ENCODE measurements around the gene AGAP3.
A peak's percentile ranks its signal among the peaks of the same experiment; 100 is the strongest.

The AGAP3 gene

DNA sequence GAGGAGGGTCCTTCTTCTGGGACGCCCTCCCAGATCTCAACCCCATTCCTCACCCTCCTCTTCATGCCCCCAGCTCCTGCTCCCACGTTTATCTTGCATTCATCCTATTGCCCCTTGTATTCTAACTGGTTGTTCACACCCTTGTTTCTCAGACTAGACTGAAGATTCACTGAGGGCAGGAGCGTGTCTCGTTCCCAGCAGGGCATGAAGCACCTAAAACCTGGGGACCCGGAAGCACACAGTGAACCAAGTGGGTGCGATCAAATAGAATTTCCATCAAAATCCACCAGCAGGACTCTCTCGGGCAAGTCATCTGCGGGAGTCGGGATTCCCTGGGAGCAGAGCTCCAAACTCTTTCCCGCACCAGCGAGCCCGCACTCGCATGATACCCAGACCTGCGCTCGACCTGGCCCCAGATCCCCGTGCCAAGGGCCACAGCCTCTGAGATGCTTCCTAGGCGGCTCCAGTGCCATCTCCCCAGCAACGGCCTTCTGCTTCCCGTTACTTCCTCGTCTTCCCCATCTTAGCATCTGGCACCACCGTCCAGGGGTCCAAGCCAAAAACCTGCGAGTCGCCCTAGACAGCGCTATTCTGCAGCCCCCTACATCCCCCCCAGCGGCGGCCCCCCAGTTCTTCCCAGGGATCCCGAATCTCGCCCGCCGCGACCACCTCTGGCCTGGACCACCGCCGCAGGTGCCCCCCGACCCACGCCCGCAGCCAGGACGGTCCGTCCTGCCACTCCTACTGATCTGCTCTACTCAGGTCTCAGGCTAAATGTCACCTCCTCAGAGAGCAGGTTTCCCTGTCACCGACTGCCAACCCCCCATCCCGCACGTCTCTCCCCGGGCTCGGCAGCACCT lies 87.3 kb downstream of the AGAP3 start:
- H3K4me3 ChIP-seq (ENCODE audit: severe bottlenecking) = no peak overlapping the region
- ATAC-seq (ENCODE audit: low read depth) (no peak), DNase-seq (ENCODE audit: low spot score) (no peak)
- peaks cover 34% of the 10 kb centered on the region for H3K27me3 ChIP-seq (ENCODE audit: insufficient read depth, poor library complexity, severe bottlenecking)
- H3K4me1 ChIP-seq (ENCODE audit: insufficient read depth, poor library complexity, severe bottlenecking) = no peaks in the 10 kb centered on the region
- H3K27ac ChIP-seq (ENCODE audit: poor library complexity, severe bottlenecking) = no peak overlapping the region
- TF ChIP-seq, protein P1, sequence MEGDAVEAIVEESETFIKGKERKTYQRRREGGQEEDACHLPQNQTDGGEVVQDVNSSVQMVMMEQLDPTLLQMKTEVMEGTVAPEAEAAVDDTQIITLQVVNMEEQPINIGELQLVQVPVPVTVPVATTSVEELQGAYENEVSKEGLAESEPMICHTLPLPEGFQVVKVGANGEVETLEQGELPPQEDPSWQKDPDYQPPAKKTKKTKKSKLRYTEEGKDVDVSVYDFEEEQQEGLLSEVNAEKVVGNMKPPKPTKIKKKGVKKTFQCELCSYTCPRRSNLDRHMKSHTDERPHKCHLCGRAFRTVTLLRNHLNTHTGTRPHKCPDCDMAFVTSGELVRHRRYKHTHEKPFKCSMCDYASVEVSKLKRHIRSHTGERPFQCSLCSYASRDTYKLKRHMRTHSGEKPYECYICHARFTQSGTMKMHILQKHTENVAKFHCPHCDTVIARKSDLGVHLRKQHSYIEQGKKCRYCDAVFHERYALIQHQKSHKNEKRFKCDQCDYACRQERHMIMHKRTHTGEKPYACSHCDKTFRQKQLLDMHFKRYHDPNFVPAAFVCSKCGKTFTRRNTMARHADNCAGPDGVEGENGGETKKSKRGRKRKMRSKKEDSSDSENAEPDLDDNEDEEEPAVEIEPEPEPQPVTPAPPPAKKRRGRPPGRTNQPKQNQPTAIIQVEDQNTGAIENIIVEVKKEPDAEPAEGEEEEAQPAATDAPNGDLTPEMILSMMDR (IDR thresholded peaks at IDR 0.05; ENCODE audit: poor library complexity, severe bottlenecking) = no peak
- H3K36me3 ChIP-seq (ENCODE audit: low read depth) = no peaks in the 10 kb centered on the region
- no peaks in the 10 kb centered on the region for H3K9me3 ChIP-seq (ENCODE audit: severe bottlenecking)

DNA sequence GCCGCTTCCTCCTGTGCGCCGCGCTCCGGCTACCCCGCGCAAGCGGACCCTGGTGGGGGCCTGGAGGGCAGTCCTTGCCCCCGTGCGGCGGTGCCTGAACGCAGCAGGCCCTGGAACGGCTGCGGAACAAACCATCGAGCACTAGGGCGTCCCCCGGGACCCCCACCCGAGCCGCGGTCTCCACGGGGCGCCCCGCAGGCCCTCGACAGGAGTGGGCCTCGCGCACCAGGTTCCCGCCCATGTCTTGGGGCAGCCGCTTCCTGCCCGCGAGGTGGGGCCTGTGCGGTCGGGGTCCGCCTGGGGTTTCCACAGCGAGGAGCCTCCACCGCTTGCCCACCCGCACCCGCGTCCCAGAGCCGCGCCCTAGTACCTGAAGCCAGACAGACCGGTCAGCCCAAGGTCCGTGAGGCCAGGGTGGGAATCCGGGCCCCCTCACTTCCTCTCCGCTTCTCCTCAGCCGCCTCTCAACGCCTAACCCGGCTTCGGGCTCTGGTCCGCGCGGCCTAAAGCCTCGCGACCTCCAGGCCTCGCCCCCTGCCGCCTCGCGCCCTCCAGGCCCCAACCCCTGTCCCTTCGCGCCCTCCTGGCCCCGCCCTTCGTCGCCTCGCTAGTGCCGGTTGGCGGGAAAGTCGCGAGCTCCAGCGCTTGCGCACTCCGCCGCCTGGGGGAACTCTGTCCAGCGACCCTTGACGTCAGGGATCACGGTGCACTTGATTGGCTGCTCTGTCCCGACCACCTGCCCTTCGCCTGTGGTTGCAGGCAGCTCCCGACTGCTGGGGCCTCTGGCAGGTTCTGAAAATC lies 88.2 kb downstream of the AGAP3 start:
- ATAC-seq (ENCODE audit: low read depth) = peak; percentile 71
- TF ChIP-seq, protein P1 (IDR thresholded peaks at IDR 0.05; ENCODE audit: poor library complexity, severe bottlenecking) = no peak
- no peak overlapping the region for H3K4me3 ChIP-seq (ENCODE audit: severe bottlenecking)
- H3K4me1 ChIP-seq (ENCODE audit: insufficient read depth, poor library complexity, severe bottlenecking) = no peaks in the 10 kb centered on the region
- H3K27me3 ChIP-seq (ENCODE audit: insufficient read depth, poor library complexity, severe bottlenecking) = peaks cover 26% of the 10 kb centered on the region
- H3K9me3 ChIP-seq (ENCODE audit: severe bottlenecking) = no peaks in the 10 kb centered on the region
- no peak overlapping the region for H3K27ac ChIP-seq (ENCODE audit: poor library complexity, severe bottlenecking)
- no peak for DNase-seq (ENCODE audit: low spot score)
- H3K36me3 ChIP-seq (ENCODE audit: low read depth) = no peaks in the 10 kb centered on the region

DNA sequence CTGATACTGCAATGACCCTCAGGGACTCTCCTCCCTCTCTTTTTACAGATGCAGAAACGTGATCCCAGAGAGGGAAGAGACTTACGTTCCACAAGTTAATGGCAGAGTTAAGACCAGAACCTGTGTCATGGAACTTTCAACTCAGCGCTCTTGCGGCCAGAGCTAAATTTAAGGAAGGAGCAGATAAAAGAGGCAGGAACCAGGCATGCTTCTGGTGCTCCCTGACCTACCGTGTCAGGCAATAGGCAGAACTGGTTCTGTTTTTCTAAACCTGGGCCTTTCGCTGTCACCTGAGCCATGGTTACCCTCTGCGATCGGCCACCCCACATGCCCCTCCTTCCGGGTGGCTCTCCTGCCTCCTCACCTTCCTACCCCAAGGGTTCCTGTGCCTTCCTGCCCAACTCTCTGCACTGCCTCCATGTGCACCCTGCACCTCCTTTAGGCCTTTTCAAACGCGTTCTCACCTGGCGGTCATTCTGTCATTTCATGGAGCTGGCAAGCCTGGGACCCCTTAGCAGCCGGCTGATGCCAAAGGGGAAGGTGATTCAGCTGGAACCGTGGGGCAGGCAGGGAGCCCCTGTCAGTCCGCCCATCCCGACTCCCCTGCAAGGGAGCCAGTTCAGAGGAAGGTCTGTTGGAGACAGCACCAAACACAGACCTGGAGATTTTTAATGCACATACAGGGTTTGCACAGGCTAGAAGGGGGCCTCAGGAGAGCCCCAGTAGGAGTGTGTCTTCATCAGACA lies 88.9 kb downstream of the AGAP3 start:
- Histone ChIP-seq H3K27ac (ENCODE audit: poor library complexity, severe bottlenecking) (no peak overlapping the region), H3K9me3 (ENCODE audit: severe bottlenecking) (no peaks in the 10 kb centered on the region), H3K4me1 (ENCODE audit: insufficient read depth, poor library complexity, severe bottlenecking) (no peaks in the 10 kb centered on the region), H3K4me3 (ENCODE audit: severe bottlenecking) (no peak overlapping the region), H3K36me3 (ENCODE audit: low read depth) (no peaks in the 10 kb centered on the region), H3K27me3 (ENCODE audit: insufficient read depth, poor library complexity, severe bottlenecking) (peaks cover 18% of the 10 kb centered on the region)
- ATAC-seq (ENCODE audit: low read depth) (no peak), DNase-seq (ENCODE audit: low spot score) (no peak)
- TF ChIP-seq, protein P1 (IDR thresholded peaks at IDR 0.05; ENCODE audit: poor library complexity, severe bottlenecking) = no peak

DNA sequence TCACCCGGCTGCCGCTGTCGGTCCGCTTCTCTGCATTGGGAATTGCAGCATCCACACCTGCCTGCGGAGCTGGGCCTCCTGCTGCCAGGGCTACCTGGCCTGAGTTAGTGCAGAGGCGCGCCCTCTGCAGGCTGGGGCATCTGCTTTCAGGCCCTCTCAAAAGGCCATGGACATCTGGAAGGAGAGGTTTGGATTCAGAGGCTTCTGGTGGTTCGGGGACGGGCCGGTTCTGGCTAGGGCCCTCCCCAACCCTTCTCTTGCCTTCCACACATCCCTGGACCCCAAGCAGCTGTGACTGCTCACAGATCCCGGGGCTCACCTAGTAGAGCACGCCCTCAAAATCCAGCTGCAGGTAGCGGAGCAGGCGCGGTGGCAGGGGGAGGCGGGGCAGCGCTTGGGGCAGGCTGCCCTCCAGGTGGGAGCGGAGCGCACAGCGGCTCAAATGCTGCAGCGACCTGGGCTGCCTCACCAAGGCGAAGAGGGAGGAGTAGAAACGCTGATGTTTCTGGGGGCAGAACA lies 89.6 kb downstream of the AGAP3 start:
- H3K4me3 ChIP-seq (ENCODE audit: severe bottlenecking) = no peak overlapping the region
- H3K9me3 ChIP-seq (ENCODE audit: severe bottlenecking) = no peaks in the 10 kb centered on the region
- no peak overlapping the region for H3K27ac ChIP-seq (ENCODE audit: poor library complexity, severe bottlenecking)
- ATAC-seq (ENCODE audit: low read depth) = no peak
- TF ChIP-seq, protein P1 (IDR thresholded peaks at IDR 0.05; ENCODE audit: poor library complexity, severe bottlenecking) = no peak
- no peaks in the 10 kb centered on the region for H3K4me1 ChIP-seq (ENCODE audit: insufficient read depth, poor library complexity, severe bottlenecking)
- no peak for DNase-seq (ENCODE audit: low spot score)
- no peaks in the 10 kb centered on the region for H3K36me3 ChIP-seq (ENCODE audit: low read depth)
- H3K27me3 ChIP-seq (ENCODE audit: insufficient read depth, poor library complexity, severe bottlenecking) = peaks cover 17% of the 10 kb centered on the region

Data from RWPE2 (cell line).